Measurements from ENCODE around the gene LRRC28.

GRCh38 chr15:99430881-99431401, 179.7 kb downstream of the LRRC28 start:
- TF ChIP-seq CTCF (IDR thresholded peaks at IDR 0.05) (no peak), POLR2AphosphoS5 (IDR thresholded peaks at IDR 0.05; ENCODE audit: low read depth, low read length) (no peak), FOXJ3 (CRISPR knock-in tag; IDR thresholded peaks at IDR 0.05) (no peak), REST (IDR thresholded peaks at IDR 0.05; ENCODE audit: low read depth, low read length) (no peak), YY1 (IDR thresholded peaks at IDR 0.05; ENCODE audit: low read depth) (no peak), GABPA (IDR thresholded peaks at IDR 0.05; ENCODE audit: low read depth) (no peak), CHD2 (IDR thresholded peaks at IDR 0.05; ENCODE audit: low read length, partially characterized antibody) (no peak), IRF3 (IDR thresholded peaks at IDR 0.05; ENCODE audit: low read depth, low read length) (no peak), RAD21 (IDR thresholded peaks at IDR 0.05; ENCODE audit: low read length) (no peak), MEF2A (IDR thresholded peaks at IDR 0.05; ENCODE audit: borderline replicate concordance, low read depth) (no peak)
